Right ventricle myocardium superior (tissue), 1 donor: ENCODE measurements around the gene TALDO1. TPM values are rescaled to one million over a fixed set of nuclear protein-coding genes. Genes with fewer than 3 reads are reported as not detected.

Source experiments
- ATAC-seq: fragments of 200-7000 bp; cut with Tn5 transposase; one replicate; pipeline ENCODE4 v1.9.1; 2020; ENCODE audit warnings: mild to moderate bottlenecking; ENCODE audit not compliant: poor library complexity
- DNase-seq: peaks from one replicate; pipeline ENCODE4 v3.0.0-alpha.2; 2020
- intact Hi-C: fragments of 100-400 bp; cut with DNase I; formaldehyde crosslinking; loops from one replicate; pipeline ENCODE4 v1.11.2; 2022
- total RNA-seq: library from RNA; stranded (reverse); fragmentation: NEBNext Ultra II Directional; extraction: Animal tissue kit (Norgen Biotek cat#: 25700); gene quantifications from one replicate; pipeline ENCODE4 v1.2.1, GENCODE V29; 2021
- donor health status: DM: no; HTN: yes; CAD: no; lungs with severe emphysema.

The TALDO1 gene
- total RNA-seq, 1 donor from 2014 or later: 90.1 TPM

DNA sequence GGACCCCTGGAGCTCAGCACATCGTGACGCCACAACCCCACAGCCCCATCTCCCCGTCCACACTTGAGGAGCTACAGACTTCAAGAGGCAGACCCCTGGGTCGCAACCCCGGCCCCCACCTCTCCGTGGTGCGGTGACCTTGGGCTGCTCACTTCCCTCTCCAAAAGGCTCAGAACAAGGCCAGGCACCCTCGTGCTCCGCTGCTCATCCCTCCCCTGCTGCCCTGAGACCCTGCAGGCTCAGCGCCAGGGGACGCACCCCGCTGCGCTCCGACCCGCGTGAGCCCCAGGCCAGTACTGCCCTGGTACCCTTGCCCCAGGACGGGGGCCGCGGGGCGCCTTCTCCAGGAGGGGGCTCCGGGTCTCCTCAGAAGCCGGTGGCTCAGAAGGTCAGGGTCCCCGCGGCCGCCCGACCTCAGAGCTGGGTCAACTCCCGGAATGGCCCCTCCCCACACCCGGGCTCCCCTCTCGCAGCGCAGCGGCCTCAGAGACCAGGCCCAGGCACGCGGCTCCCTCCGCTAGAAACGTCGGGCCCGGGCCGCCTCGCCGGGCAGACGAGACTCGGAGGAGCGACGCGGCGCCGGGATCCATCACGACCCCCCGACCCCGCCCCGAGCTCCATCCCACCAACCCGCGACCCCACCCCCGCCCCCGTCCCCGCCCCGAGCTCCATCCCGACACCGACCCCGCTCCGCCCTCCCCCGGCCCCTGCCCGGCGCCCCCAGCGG lies 29.5 kb downstream of the TALDO1 start:
- peak; percentile 48 for ATAC-seq
- intact Hi-C loops: no loop called here
- no peak for DNase-seq

DNA sequence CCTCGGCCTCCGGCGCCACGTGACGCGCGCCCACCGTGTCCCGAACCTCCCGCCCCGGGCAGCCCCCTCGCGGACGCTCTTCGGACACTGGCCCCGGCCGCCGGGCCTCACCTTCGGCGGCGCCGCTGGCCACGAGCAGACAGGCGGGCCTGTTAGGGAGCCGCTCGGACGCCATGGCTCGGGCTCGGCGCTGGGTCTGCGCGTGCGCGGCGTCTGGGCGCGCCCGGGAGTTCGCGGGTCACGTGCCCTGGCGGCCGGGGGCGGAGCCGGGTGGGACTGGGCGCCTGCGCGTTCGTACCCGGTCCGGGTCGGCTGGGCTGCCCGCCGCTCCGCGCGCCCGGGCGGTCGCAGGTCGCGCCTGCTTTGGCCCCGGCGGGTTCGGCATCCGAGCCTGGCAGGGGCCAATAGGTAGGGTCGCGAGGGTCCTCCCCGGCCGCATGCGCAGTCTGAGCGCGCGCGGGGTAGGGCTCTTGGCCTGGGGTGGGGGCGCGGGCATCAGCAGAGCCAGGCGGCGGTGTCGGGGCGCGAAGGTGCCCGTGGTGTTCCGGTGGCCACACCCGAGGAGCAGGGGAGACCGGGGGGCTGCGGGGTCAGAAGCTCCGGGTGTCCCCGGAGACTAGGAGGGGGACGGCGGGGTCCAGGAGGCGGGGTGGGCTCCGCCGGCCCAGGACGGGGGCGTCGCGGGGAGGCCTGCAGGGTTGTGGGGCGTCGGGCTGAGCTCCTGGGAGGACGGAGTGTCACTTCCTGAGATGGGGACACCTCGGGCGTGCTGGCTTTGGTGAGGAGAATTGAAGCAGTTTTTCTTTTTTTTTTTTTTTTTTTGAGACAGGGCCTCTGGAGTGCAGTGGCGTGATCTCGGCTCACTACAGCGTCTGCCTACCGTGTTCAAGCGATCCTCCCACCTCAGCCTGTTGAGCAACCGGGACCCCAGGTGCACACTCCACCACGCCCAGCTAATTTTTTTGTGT lies 30.3 kb downstream of the TALDO1 start, which contains the start of gene GATD1:
Gene GATD1 (minus strand): TSS at position 200 of the 968 bp plus-strand sequence. CDS start 25 bp downstream, at position 175.
- ATAC-seq: peak; percentile 96

DNA sequence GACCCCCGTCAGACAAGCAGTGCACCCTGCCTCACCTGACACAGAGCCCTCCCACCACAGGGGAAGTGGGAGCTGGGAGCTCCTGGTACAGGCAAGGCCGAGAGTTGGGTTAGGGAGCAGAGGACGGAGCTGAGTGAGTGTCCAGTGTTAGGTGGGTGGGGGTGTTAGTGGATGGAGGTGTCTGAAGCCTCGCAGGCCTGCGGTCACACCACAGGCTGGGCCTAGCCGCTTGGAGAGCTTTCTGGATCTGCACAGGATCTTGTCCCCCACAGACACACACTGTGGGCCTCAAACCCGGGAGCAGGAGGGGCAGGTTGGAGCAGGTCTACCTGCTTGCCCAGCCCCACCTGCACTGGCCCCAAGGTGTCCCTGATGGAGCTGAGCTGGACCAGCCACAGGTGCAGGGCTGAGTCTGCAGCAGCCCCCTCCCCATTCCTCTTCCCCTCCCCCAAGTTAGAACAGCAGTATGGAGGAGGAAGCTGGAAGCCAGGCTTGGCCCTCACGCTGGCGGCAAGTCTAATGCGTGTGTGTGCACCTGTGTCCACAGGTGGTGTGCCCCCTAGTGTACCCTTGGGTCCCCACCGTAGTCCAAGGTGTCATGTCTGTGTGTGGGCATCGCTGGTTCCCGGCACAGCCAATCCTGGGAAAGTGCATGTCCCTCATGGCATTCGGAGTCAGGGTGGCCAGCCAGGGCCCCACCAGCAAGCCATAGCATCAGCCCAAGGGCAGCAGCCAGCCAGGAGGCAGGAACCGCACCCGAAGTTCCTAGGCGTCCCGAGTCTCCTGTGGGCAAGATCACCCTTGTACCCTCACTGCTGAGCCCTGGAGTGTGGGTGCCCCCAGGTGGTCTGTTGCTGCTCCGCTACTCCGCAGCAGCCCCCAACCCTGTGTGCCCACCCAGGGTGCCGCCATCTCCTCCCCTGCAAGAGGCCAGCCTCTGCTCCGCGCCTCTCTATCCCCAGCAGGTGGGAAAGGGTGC lies 32.0 kb downstream of the TALDO1 start:
- ATAC-seq: no peak
- intact Hi-C loops: no loop called here
- DNase-seq: no peak

More for the DNA sequence above, 30.3 kb downstream of the TALDO1 start, which contains the start of gene GATD1:
- intact Hi-C loops: no loop called here
- DNase-seq: peak; percentile 96

DNA sequence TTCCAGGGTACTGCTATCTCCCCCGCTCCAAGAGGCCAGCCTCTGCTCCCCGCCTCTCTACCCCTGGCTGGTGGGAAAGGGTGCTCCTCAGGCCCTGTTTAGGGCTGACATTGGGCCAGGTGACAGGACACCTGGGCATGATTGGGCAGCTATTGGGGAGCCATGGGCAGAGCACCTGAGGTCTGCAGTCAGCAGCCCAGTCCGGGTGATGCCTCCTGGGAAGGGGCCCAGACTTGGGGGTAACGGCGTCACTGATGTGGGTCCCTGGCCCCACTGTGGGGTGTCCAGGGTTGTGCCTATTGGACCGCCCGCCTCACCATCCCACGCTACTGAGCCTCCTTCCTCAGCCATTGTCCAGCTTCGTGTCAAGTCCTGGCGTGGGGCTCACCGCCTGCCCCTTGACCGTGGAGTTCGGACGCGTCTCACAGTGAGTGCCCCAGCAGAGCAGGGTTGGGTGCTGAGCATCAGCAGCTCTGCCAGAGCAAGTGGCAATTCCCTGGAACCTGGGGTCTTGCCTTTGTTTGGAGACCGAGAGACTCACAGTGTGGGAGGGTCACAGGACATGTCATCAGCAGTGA lies 32.8 kb downstream of the TALDO1 start:
- intact Hi-C loops: no loop called here
- DNase-seq (no peak), ATAC-seq (no peak)

DNA sequence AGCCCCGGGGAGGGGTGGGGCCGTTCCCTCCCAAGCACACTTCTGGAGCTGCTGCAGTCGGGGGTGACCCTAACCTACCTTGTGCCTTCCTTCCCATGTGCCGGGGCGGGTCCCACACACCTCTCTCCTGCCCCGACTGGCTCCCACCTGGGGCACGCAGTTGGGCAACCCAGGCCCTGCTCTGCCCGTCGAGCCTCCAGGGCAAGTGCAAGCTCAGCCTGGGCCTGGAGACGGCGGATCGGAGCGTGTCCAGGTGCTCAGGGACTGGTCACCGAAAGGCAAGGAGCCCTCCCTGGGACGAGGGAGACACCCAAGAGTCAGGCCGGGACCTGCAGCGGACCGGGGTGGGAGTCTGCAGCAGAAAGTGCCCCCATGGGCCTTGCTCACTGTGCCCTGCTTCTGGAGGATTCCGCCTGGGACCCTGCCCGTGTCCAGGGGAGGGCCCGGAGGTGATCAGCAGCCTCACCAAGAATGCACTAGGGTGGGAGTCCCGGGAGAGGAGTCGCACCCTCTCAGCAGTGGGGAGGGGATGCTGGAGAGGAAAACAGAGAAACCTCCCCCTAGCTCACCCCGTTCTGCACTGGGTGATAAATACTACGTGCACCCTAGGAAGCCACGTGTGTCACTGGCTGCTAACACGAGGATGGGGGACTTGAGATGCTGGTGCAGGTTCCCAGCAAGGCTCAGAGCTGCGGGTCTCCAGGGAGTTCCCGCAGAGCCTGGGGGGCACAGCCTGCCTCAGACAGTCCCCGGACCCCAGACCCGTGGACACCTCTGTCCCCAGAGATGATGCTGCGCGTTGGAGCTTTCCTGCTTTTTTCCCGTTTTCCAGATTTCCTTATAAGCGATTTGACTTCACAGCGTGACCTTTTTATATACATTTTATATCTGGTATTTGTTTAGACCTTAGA lies 35.3 kb downstream of the TALDO1 start:
- intact Hi-C loops: no loop called here
- ATAC-seq (no peak), DNase-seq (no peak)

DNA sequence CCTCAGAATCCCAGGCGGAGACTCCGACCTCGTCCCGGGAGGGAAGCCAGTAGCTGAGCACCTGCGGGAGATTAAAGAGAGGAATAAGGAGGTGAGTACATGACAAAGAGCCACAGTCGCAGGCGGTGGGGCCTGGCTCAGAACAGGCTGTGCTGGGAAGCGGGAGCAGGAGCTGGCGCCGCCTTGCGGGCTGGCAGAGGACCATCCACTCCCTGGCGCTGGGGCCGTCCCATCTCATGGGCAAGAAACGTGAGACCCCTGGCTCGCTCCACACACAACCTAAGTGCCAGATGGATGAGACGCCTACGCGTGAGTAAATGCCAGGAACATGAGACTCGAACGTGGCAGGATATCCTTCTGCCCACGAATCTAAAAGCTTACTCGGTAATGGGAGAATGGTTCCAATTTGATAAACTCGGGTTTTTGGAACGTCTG lies 36.3 kb downstream of the TALDO1 start:
- peak; percentile 86 for ATAC-seq
- peak; percentile 83 for DNase-seq
- intact Hi-C loops: no loop called here

DNA sequence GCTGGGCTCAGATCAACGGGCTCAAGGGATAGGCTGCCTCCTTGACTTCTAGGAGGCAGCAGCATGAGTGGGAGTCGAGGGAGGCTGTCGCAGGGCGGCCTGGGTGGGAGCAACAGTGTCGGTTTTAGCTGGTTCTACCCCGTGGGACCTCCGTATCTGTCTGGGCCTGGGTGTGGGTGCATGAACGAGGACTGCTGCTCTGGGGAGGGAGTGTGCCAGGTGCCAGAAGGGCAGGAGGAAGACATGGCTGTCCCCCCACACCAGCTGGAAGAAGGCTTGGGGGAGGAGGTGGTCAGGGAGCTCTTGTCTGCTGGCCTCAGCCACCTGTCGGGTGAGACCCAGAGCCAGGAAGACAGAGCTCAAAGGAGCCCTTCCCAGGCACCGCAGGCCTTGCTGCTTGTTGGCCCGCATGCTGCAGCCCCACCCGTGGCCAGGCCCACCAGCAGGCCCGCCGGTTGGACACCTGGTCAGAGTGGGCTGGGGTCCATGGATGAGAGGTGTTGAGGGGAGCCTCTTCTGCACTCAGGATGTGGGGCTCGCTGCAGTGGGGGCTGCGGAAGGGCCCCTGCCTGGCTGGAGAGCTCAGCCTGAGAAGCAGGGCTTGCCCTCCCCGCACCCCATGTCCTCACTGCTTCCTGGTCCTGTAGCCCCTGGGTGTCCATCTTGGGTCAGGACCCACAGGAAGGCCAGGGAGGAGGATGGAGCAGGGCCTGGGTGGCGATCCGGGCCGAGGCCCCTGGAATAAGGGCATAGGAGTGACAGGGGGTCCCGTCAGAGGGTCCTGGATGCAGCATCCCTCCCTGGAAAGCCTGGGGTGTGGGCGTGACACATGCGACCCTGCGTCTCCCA lies 39.2 kb downstream of the TALDO1 start:
- intact Hi-C loops: no loop called here

DNA sequence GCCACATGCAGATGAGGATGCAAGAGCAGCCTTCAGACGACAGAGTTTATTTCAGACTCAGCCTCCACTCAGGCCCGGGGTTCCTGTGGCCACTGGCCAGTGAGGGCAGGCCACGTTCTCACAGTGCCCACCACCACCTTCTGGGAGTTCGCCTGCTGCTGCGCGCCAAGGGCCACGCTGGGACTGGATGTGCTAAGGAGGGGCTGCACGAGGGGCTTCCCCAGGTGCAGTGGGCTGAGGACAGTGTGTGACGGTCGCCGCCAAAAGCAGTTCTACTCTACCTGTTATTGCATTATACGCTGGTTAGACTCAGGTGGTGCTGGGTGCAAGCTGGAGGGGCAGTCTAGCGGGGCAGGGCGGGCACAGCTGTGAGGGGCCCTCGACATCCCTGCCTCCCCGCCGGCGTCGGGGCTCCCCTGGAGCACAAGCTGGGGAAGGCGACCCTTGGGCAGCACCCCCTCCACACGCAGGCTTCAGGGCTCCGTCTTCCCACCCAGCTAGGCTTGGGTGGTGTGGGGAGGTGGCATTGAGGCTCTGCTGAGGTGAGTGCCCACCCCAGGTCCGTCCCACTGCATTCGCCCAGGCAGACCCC lies 39.9 kb downstream of the TALDO1 start:
- intact Hi-C loops: no loop called here
- DNase-seq: no peak
- ATAC-seq: no peak

More for the DNA sequence above, 39.2 kb downstream of the TALDO1 start:
- DNase-seq (no peak), ATAC-seq (no peak)

DNA sequence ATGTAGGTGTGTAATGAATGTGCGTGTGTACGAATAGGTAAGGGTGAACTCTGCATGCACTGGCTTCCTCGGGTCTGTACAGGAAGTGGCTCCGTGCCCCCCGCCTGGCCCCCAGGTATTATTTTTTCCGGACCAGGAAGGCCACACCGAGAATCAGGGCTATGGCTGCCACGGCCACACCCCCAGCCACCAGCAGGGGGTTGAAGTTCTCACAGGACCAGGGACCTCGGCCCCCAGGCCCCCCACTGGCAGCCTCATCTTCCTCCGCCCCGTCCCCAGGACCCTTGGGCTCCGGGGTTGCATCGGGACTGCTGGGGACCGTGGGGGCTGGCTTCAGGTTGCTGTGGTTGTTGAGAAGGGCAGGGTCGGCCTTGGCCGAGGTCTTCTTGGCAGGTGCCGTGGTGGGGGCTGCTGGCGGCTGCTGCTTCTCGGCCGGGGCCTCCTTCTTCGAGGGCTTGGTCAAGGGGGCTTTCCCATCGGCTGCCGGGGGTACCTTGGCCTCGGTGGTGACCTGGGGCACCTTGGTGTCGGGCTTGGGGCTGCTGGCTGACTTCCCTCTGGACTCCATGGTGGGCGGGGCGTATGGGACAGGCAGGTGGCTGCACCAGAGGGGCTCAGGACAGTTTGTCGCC lies 40.9 kb downstream of the TALDO1 start:
- DNase-seq (no peak), ATAC-seq (no peak)
- intact Hi-C loops: no loop called here

DNA sequence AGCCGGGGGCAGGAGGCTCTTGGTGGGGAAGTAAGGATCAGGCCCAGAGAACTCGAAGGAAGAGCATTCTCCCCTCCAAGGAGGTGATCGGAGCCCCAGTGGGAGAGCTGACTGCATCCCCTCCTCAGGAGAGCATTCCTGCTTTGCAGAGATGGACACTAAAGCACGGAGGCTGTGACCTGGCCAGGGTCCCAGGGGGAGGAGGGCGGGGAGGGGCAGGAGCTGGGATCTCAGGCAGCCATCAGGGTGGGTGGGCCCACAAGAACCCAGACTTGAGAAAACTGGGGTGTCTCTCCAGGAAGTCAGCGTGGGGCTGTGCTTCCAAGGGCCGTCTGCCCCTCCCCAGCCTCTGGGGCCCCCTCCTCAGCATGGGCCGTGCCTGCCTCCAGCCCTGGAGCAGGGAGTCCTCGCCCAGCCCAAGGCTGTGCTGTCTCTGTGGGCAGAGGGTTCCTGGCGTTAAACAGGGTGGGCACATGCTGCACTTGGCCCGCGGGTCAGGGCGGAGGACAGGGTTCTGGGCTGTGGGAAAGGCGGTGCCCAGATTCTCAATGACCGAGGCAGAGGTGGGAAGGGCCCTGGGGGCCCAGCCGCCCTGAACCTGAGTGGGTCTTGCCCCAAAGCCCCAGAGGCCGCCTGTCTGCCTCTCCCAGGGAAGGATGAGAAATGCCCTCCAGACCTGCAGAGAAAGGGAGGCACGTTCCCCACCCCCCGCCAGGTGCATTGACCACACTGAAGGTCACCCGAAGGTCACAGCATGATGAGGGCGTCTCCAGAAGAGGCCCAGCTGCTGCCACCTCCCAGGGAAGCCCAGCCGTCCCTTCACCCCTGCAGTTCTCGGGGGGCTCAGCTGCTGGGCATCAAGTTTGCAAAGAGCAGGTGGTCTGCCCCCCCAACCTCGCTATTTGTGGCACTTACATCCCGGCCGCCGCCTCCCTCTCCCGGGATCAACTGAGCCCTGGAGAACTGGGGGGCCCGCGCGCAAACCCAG lies 42.0 kb downstream of the TALDO1 start:
- DNase-seq: no peak
- ATAC-seq: no peak
- intact Hi-C loops: no loop called here

DNA sequence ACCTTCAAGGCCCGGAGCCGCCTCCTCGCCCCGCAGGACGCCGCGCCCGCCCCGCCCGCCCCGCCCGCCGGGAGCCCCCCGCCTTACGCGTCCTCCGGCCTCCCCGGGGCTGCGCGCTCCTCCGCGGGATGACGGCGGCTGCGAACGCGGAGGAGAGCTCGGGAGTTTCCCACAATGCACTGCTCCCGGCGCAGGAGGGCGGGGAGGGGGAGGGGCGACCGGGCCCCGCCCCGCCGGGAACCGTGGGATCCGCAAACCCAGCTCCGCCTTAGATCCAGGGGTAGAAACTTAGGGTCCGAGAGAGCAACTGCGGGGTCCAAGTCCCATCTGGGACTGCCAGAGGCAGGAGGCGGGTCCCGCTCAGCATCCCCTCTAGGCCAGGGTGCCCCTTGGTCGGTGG lies 42.7 kb downstream of the TALDO1 start, which contains the start of gene CEND1:
Gene CEND1 (minus strand): TSS at position 148 of the 400 bp plus-strand sequence. CDS start 1,514 bp downstream, outside the sequence.
- DNase-seq: no peak
- peak; percentile 49 for ATAC-seq
- intact Hi-C loops: no loop called here

DNA sequence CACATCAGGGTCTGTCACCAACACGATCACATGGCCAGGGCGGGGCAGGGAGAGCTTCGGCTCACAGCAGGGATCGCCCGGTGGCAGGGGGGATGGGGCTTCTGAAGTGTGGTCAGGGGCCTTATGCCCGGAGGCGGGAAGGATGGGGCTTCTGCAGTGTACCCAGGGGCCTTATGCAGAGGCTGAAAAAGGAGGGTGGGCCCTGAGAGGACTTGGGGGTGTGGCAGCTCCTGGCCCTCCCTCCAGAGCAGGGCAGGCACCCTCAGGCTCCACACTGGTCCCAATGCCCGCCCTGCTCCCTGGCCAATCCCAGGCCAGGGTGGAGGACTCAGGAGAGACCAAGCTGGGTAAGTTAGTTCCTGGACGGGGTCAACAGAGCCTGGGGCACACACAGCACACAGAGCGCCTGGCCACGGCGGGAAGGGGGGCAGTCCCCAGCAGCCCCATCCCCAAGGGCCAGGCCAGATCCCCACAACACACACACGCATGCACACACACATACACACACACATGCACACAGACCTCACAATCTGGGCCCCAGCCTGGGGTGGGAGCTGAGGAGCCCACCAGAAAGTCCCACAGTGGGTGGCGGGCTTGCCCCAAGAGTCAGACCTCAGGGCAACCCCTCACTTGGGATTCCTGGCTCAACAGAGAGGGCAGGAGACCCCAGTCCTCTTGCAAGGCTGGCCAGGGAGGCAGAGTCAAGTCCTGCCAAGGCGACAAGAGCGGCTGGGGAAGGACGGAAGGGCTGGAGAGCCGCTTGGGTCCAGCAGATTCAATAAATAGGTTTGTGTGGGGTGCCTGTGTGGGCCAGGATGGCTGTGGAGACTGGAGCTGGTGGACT lies 43.7 kb downstream of the TALDO1 start:
- DNase-seq: no peak
- ATAC-seq: no peak
- intact Hi-C loops: no loop called here
